ENCODE results near the gene SFR1.

Gene SFR1

DNA sequence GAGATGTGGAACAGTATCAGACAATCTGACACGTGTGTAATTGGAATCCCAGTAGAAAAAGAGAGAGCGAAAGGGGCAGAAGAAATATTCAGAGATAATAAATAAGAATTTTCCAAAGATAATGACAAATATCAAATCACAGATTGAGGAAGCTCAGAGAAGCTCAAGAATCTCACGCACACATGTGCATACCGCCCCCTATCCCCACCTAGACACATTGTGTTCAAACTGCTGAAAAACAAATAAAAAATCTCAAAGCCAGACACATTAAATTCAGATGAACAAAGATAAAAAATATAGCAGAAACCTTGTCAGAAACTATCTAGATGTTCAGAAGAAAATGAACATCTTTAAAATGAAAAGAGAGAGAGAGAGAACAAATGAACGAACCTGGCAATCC is 17.2 kb downstream of the SFR1 start:
- TF ChIP-seq CTCF (conservative IDR thresholded peaks at IDR 0.05): peak; percentile 35
- H3K27ac ChIP-seq: no peak overlapping the region

GRCh38 chr10:104142081-104142480 is 20.1 kb downstream of the SFR1 start:
- no peak overlapping the region for H3K27ac ChIP-seq
- TF ChIP-seq CTCF (conservative IDR thresholded peaks at IDR 0.05): no peak

DNA sequence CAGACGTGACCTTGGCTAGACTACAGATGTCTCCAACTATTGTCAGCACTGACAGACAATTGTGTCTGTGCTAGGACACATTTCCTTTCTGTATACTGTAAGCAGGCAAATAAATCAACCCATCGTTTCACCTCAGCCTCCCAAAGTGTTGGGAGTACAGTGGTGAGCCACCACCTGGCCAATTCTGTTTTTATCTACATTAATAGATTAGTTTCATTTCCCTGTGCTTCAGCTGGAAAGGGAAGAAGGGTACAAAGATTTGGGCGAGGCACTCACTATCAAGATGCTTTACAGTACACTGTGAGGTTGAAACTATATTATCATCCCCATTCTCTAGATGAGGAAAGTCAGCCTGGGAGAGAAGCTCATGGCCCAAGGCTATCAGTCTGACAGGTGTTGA is 21.9 kb downstream of the SFR1 start:
- no peak overlapping the region for H3K27ac ChIP-seq
- no peak for TF ChIP-seq CTCF (conservative IDR thresholded peaks at IDR 0.05)

DNA sequence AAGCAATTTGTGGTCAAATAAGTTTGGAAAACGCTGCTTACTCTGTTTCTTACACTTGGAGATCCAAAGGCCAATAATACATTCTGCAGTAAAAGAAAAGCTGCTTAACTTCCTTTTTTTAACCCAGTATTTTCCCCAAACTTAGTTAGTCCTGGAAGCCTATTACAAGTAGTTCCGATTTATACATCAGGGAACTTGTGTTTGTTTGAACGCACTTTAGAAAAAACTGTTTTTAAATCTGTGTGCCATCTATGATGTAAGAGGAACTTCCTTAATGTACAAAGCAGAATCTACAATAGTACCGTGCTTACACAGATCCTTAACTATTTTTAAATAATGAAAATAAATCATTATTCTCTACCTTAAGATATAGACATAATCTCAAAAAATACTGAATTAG is 23.0 kb downstream of the SFR1 start:
- H3K27ac ChIP-seq: no peak overlapping the region
- TF ChIP-seq CTCF (conservative IDR thresholded peaks at IDR 0.05): no peak

GRCh38 chr10:104146882-104147281 is 24.9 kb downstream of the SFR1 start:
- no peak overlapping the region for H3K27ac ChIP-seq
- no peak for TF ChIP-seq CTCF (conservative IDR thresholded peaks at IDR 0.05)

- no peak overlapping the region for H3K27ac ChIP-seq
- TF ChIP-seq CTCF (conservative IDR thresholded peaks at IDR 0.05): no peak
These were observed 28.2 kb downstream of the SFR1 start for GRCh38 chr10:104150139-104150538.

- H3K27ac ChIP-seq: no peak overlapping the region
- no peak for TF ChIP-seq CTCF (conservative IDR thresholded peaks at IDR 0.05)
These were observed 29.8 kb downstream of the SFR1 start for GRCh38 chr10:104151737-104152136.

DNA sequence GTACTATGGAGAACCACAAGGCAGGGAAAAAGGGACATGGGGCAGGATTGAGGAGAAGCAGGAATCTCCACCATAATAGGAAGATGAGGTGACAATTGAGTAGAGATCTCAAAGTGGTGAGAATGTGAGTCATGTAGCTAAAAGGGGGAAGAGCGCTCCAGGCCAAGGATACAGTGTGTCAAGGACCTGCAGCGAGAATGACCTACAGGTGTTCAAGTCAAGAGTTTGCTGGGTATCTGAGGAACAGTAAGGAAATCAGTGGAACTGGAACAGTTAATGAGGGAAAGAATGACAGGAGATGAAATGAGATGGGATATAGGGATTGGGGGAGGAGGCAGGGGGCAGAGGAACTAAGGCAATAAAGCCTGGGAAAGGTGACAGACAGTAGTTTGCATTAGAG is 33.6 kb downstream of the SFR1 start:
- no peak overlapping the region for H3K27ac ChIP-seq
- no peak for TF ChIP-seq CTCF (conservative IDR thresholded peaks at IDR 0.05)

Measured in VCaP (cell line).